Muscle layer of colon (tissue), 2 donors: Measurements from ENCODE around the gene MED13L.

ENCODE experiments used
- H3K27ac ChIP-seq: one replicate; pipeline ENCODE4 v1.7.0; 2013; ENCODE audit warnings: low read depth, mild to moderate bottlenecking, low read length, moderate library complexity
- H3K27me3 ChIP-seq, 2 donors: one replicate each; pipeline ENCODE4 v1.7.0; 2013; ENCODE audit warnings: low read length in 2 of 2, mild to moderate bottlenecking in 2 of 2; ENCODE audit not compliant: insufficient read depth in 2 of 2, control insufficient read depth in 1 of 2
- H3K36me3 ChIP-seq: one replicate; pipeline ENCODE4 v1.7.0; 2013; ENCODE audit warnings: mild to moderate bottlenecking, low read length; ENCODE audit not compliant: insufficient read depth
- H3K4me1 ChIP-seq: one replicate; pipeline ENCODE4 v1.7.0; 2013; ENCODE audit warnings: mild to moderate bottlenecking, low read length; ENCODE audit not compliant: insufficient read depth
- H3K4me3 ChIP-seq, 2 donors: one replicate each; pipeline ENCODE4 v1.7.0; 2013; ENCODE audit warnings: low read length in 2 of 2, low read depth in 1 of 2, mild to moderate bottlenecking in 1 of 2, moderate library complexity in 1 of 2
- H3K9ac ChIP-seq: one replicate; pipeline ENCODE4 v1.7.0; 2013; ENCODE audit warnings: low read length
- H3K9me3 ChIP-seq: one replicate; pipeline ENCODE4 v1.7.0; 2013; ENCODE audit warnings: mild to moderate bottlenecking, low read length
- donor health status: abdominal sarcoma.
- donor health status: Adenocarcinoma of cecum.

MED13L gene

GRCh38 chr12:116071555-116072230 lies 205.8 kb downstream of the MED13L start:
- H3K9ac ChIP-seq: no peak overlapping the region
- no peak overlapping the region for H3K27ac ChIP-seq
- peaks cover 8% of the 10 kb centered on the region for H3K4me1 ChIP-seq
- H3K27me3 ChIP-seq: no peaks in the 10 kb centered on the region
- H3K4me3 ChIP-seq: no peak overlapping the region
- no peaks in the 10 kb centered on the region for H3K36me3 ChIP-seq
- no peaks in the 10 kb centered on the region for H3K9me3 ChIP-seq

GRCh38 chr12:116070444-116070843 lies 207.0 kb downstream of the MED13L start:
- H3K9ac ChIP-seq: no peak overlapping the region
- H3K27me3 ChIP-seq: no peaks in the 10 kb centered on the region
- H3K9me3 ChIP-seq: no peaks in the 10 kb centered on the region
- no peaks in the 10 kb centered on the region for H3K36me3 ChIP-seq
- H3K4me3 ChIP-seq: no peak overlapping the region
- H3K4me1 ChIP-seq: peaks cover 19% of the 10 kb centered on the region
- no peak overlapping the region for H3K27ac ChIP-seq

GRCh38 chr12:116069943-116070342 lies 207.6 kb downstream of the MED13L start:
- Histone ChIP-seq H3K9me3 (no peaks in the 10 kb centered on the region), H3K9ac (no peak overlapping the region), H3K36me3 (no peaks in the 10 kb centered on the region), H3K27me3 (no peaks in the 10 kb centered on the region), H3K27ac (no peak overlapping the region), H3K4me1 (peaks cover 24% of the 10 kb centered on the region), H3K4me3 (no peak overlapping the region)

- Histone ChIP-seq H3K9me3 (no peaks in the 10 kb centered on the region), H3K9ac (no peak overlapping the region), H3K4me3 (no peak overlapping the region), H3K27me3 (no peaks in the 10 kb centered on the region), H3K36me3 (no peaks in the 10 kb centered on the region), H3K4me1 (peaks cover 25% of the 10 kb centered on the region), H3K27ac (no peak overlapping the region)
Measured at GRCh38 chr12:116068853-116069252, 208.6 kb downstream of the MED13L start.

- no peaks in the 10 kb centered on the region for H3K27me3 ChIP-seq
Measured at GRCh38 chr12:116068371-116068770, 209.1 kb downstream of the MED13L start.

GRCh38 chr12:116067892-116068291 lies 209.6 kb downstream of the MED13L start:
- Histone ChIP-seq H3K27me3 (no peaks in the 10 kb centered on the region), H3K9me3 (no peaks in the 10 kb centered on the region), H3K4me1 (peaks cover 25% of the 10 kb centered on the region), H3K4me3 (no peak overlapping the region), H3K27ac (no peak overlapping the region), H3K36me3 (no peaks in the 10 kb centered on the region), H3K9ac (no peak overlapping the region)

More at GRCh38 chr12:116068371-116068770, 209.1 kb downstream of the MED13L start:
- H3K9ac ChIP-seq: no peak overlapping the region
- no peak overlapping the region for H3K27ac ChIP-seq
- no peak overlapping the region for H3K4me3 ChIP-seq
- no peaks in the 10 kb centered on the region for H3K9me3 ChIP-seq
- no peaks in the 10 kb centered on the region for H3K36me3 ChIP-seq
- peaks cover 25% of the 10 kb centered on the region for H3K4me1 ChIP-seq

- Histone ChIP-seq H3K4me3 (no peak overlapping the region), H3K4me1 (peaks cover 25% of the 10 kb centered on the region), H3K9ac (no peak overlapping the region), H3K36me3 (no peaks in the 10 kb centered on the region), H3K9me3 (no peaks in the 10 kb centered on the region), H3K27me3 (no peaks in the 10 kb centered on the region), H3K27ac (no peak overlapping the region)
Measured at GRCh38 chr12:116066381-116067230, 210.9 kb downstream of the MED13L start.

- Histone ChIP-seq H3K36me3 (no peaks in the 10 kb centered on the region), H3K27ac (no peak overlapping the region)
Measured at GRCh38 chr12:116065606-116066005, 211.9 kb downstream of the MED13L start.

GRCh38 chr12:116064493-116064892 lies 213.0 kb downstream of the MED13L start:
- H3K4me3 ChIP-seq: no peak overlapping the region
- no peaks in the 10 kb centered on the region for H3K27me3 ChIP-seq
- no peaks in the 10 kb centered on the region for H3K36me3 ChIP-seq
- no peak overlapping the region for H3K9ac ChIP-seq
- H3K9me3 ChIP-seq: no peaks in the 10 kb centered on the region
- H3K27ac ChIP-seq: no peak overlapping the region
- peaks cover 26% of the 10 kb centered on the region for H3K4me1 ChIP-seq

More at GRCh38 chr12:116065606-116066005, 211.9 kb downstream of the MED13L start:
- Histone ChIP-seq H3K9ac (no peak overlapping the region), H3K4me1 (peaks cover 27% of the 10 kb centered on the region), H3K9me3 (no peaks in the 10 kb centered on the region), H3K4me3 (no peak overlapping the region), H3K27me3 (no peaks in the 10 kb centered on the region)

- Histone ChIP-seq H3K4me3 (no peak overlapping the region), H3K27ac (no peak overlapping the region), H3K27me3 (no peaks in the 10 kb centered on the region), H3K4me1 (peaks cover 26% of the 10 kb centered on the region), H3K9ac (no peak overlapping the region), H3K36me3 (no peaks in the 10 kb centered on the region), H3K9me3 (no peaks in the 10 kb centered on the region)
Measured at GRCh38 chr12:116062698-116063097, 214.8 kb downstream of the MED13L start.

GRCh38 chr12:116060764-116061163 lies 216.7 kb downstream of the MED13L start:
- no peaks in the 10 kb centered on the region for H3K27me3 ChIP-seq
- no peak overlapping the region for H3K4me3 ChIP-seq
- no peaks in the 10 kb centered on the region for H3K9me3 ChIP-seq
- no peak overlapping the region for H3K27ac ChIP-seq
- no peaks in the 10 kb centered on the region for H3K36me3 ChIP-seq
- H3K4me1 ChIP-seq: peaks cover 26% of the 10 kb centered on the region
- H3K9ac ChIP-seq: no peak overlapping the region
